H9 (cell line): ENCODE data around the gene CCDC149. TPM values are rescaled to one million over a fixed set of nuclear protein-coding genes. Genes with fewer than 3 reads are reported as not detected.

Experiments used
- DNase-seq: peaks from one replicate; pipeline ENCODE4 v3.0.0-alpha.2; 2017
- H2AFZ ChIP-seq: one replicate; pipeline ENCODE4 v1.6.1; 2013; ENCODE audit warnings: mild to moderate bottlenecking, low read length, control low read depth, moderate library complexity
- H2AK5ac ChIP-seq: 2 replicates; pipeline ENCODE4 v1.6.1; 2013; ENCODE audit warnings: low read length, control low read depth, mixed read lengths; ENCODE audit not compliant: insufficient read length
- H2BK120ac ChIP-seq: one replicate; pipeline ENCODE4 v1.6.1; 2013; ENCODE audit warnings: low read depth, mild to moderate bottlenecking, low read length, control low read depth, inconsistent platforms; ENCODE audit not compliant: poor library complexity, severe bottlenecking
- H2BK12ac ChIP-seq: 2 replicates; pipeline ENCODE4 v1.6.1; 2013; ENCODE audit warnings: low read length, control low read depth, mixed read lengths, low read depth; ENCODE audit not compliant: insufficient read length
- H2BK15ac ChIP-seq: 2 replicates; pipeline ENCODE4 v1.6.1; 2013; ENCODE audit warnings: low read depth, low read length, control low read depth
- H2BK20ac ChIP-seq: one replicate; pipeline ENCODE4 v1.6.1; 2013; ENCODE audit warnings: low read depth, mild to moderate bottlenecking, low read length, control low read depth, inconsistent platforms; ENCODE audit not compliant: poor library complexity, severe bottlenecking
- H2BK5ac ChIP-seq: 2 replicates; pipeline ENCODE4 v1.6.1; 2013; ENCODE audit warnings: low read length, control low read depth, mixed read lengths; ENCODE audit not compliant: insufficient read length
- H3K14ac ChIP-seq: 2 replicates; pipeline ENCODE4 v1.6.1; 2013; ENCODE audit warnings: low read length, control low read depth; ENCODE audit not compliant: insufficient read depth
- H3K18ac ChIP-seq: 2 replicates; pipeline ENCODE4 v1.6.1; 2013; ENCODE audit warnings: low read depth, mild to moderate bottlenecking, mixed read lengths, low read length, control low read depth; ENCODE audit not compliant: insufficient read length
- H3K23ac ChIP-seq: 2 replicates; pipeline ENCODE4 v1.6.1; 2013; ENCODE audit warnings: low read length, control low read depth, mixed read lengths, low read depth; ENCODE audit not compliant: insufficient read length
- H3K23me2 ChIP-seq: 2 replicates; pipeline ENCODE4 v1.6.1; 2013; ENCODE audit warnings: low read depth, mild to moderate bottlenecking, mixed read lengths, low read length, control low read depth; ENCODE audit not compliant: insufficient read length, poor library complexity, severe bottlenecking
- H3K27ac ChIP-seq: 2 replicates; pipeline ENCODE4 v1.5.1; 2013; ENCODE audit warnings: low read length, control low read depth, mixed read lengths, low read depth; ENCODE audit not compliant: insufficient read length
- H3K27me3 ChIP-seq: 2 replicates; pipeline ENCODE4 v1.6.1; 2013; ENCODE audit warnings: low read length, control low read depth, inconsistent platforms; ENCODE audit not compliant: insufficient read depth
- H3K4ac ChIP-seq: 2 replicates; pipeline ENCODE4 v1.6.1; 2013; ENCODE audit warnings: low read depth, mild to moderate bottlenecking, control low read depth, inconsistent platforms, low read length, moderate library complexity
- H3K4me1 ChIP-seq: 2 replicates; pipeline ENCODE4 v1.6.1; 2013; ENCODE audit warnings: low read length, control low read depth, inconsistent platforms; ENCODE audit not compliant: insufficient read depth
- H3K4me2 ChIP-seq: 2 replicates; pipeline ENCODE4 v1.6.1; 2013; ENCODE audit warnings: low read length, control low read depth, mixed read lengths; ENCODE audit not compliant: insufficient read length, insufficient read depth
- H3K56ac ChIP-seq: 2 replicates; pipeline ENCODE4 v1.6.1; 2013; ENCODE audit warnings: low read depth, mild to moderate bottlenecking, mixed read lengths, low read length, control low read depth; ENCODE audit not compliant: insufficient read length
- H3K79me1 ChIP-seq: 2 replicates; pipeline ENCODE4 v1.6.1; 2013; ENCODE audit warnings: low read depth, mild to moderate bottlenecking, moderate library complexity, low read length, control low read depth, inconsistent platforms; ENCODE audit not compliant: insufficient read depth, poor library complexity, severe bottlenecking
- H3K79me2 ChIP-seq: 2 replicates; pipeline ENCODE4 v1.6.1; 2013; ENCODE audit warnings: low read length, control low read depth, inconsistent platforms; ENCODE audit not compliant: insufficient read depth
- H3K9ac ChIP-seq: 2 replicates; pipeline ENCODE4 v1.6.1; 2013; ENCODE audit warnings: low read length, control low read depth, mixed read lengths; ENCODE audit not compliant: insufficient read length; ENCODE audit errors: extremely low read depth
- H3K9me3 ChIP-seq: one replicate; pipeline ENCODE4 v1.6.1; 2013; ENCODE audit warnings: low read depth, low read length, inconsistent platforms; ENCODE audit not compliant: control insufficient read depth
- H3T11ph ChIP-seq: one replicate; pipeline ENCODE4 v1.6.1; 2013; ENCODE audit warnings: mild to moderate bottlenecking, low read length, control low read depth, inconsistent platforms
- H4K20me1 ChIP-seq: one replicate; pipeline ENCODE4 v1.6.1; 2013; ENCODE audit not compliant: control insufficient read depth, insufficient read length, insufficient read depth
- H4K5ac ChIP-seq: 2 replicates; pipeline ENCODE4 v1.6.1; 2013; ENCODE audit warnings: low read depth, mild to moderate bottlenecking, mixed read lengths, low read length, control low read depth; ENCODE audit not compliant: insufficient read length
- H4K8ac ChIP-seq: replicated peaks from 2 replicates; pipeline ENCODE4 v1.6.1; 2013; ENCODE audit warnings: low read length, control low read depth, mixed read lengths, low read depth; ENCODE audit not compliant: insufficient read length
- H4K91ac ChIP-seq: 2 replicates; pipeline ENCODE4 v1.6.1; 2013; ENCODE audit warnings: low read depth, mild to moderate bottlenecking, moderate library complexity, mixed read lengths, low read length, control low read depth; ENCODE audit not compliant: insufficient read length
- H3K27ac Mint-ChIP-seq, 3 experiments: 2 replicates in 2 of 3; 3 replicates in 1 of 3; pipeline ENCODE4 v1.8.0; 2020 to 2021; ENCODE audit warnings: mixed read lengths in 3 of 3, mild to moderate bottlenecking in 1 of 3, moderate library complexity in 1 of 3
- H3K27me3 Mint-ChIP-seq: 2 replicates; pipeline ENCODE4 v1.8.0; 2021; ENCODE audit warnings: low read depth, mild to moderate bottlenecking, moderate library complexity, mixed read lengths
- H3K36me3 Mint-ChIP-seq, 3 experiments: 2 replicates in 2 of 3; 3 replicates in 1 of 3; pipeline ENCODE4 v1.8.0; 2020 to 2021; ENCODE audit warnings: low read depth in 3 of 3, mixed read lengths in 3 of 3; ENCODE audit not compliant: insufficient read depth in 1 of 3
- H3K4me1 Mint-ChIP-seq, 2 experiments: 2 replicates each; pipeline ENCODE4 v1.8.0; 2020; ENCODE audit warnings: mixed read lengths in 2 of 2
- H3K4me3 Mint-ChIP-seq, 2 experiments: 2 replicates in 1 of 2; 3 replicates in 1 of 2; pipeline ENCODE4 v1.8.0; 2020 to 2021; ENCODE audit warnings: mild to moderate bottlenecking in 2 of 2, mixed read lengths in 2 of 2, moderate library complexity in 1 of 2
- H3K9me3 Mint-ChIP-seq, 2 experiments: 2 replicates in 1 of 2; 3 replicates in 1 of 2; pipeline ENCODE4 v1.8.0; 2020; ENCODE audit warnings: mild to moderate bottlenecking in 2 of 2, mixed read lengths in 2 of 2, moderate library complexity in 1 of 2
- WGBS: extraction: QIAGEN DNeasy Blood & Tissue Kit; methylation state at CpG from one replicate; pipeline ENCODE4 v1.1.7; 2013; ENCODE audit warnings: missing lambda C conversion rate, low lambda C conversion rate, mixed read lengths; ENCODE audit not compliant: insufficient read length; ENCODE audit errors: extremely low coverage; 5-methylcytosine and 5-hydroxymethylcytosine counted together
- total RNA-seq: library from RNA; stranded (reverse); gene quantifications from 2 replicates; pipeline ENCODE4 v1.2.1, GENCODE V29; 2021
- TF ChIP-seq, protein P1 (sequence below): fragments of 200-600 bp; sonication (generic); conservative IDR thresholded peaks from 3 replicates; pipeline ENCODE4 v1.8.0; 2021; ENCODE audit warnings: antibody characterized with exemption, mild to moderate bottlenecking

CCDC149 gene
- total RNA-seq, 1 experiment from 2014 or later, result 4.5 TPM

DNA sequence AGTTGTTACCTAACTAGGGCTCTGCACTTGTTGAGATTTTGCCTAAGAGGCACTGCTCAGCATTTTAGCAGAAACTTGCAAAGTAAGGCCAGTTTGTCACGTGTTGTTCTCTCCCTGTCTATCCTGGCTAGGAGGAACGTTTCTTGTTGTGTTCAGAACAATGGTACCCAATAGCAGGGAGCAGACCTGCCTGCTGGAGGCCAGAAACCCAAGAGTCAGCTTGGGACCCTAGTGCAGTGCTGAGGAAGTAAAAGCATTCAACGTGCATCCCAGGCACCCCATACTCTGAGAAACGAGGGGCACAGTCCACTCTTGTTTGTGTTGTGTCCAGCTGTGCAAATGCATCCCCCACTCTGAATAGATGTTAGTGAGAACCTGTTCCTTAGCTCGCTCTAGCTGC lies 75.1 kb downstream of the CCDC149 start:
- Histone ChIP-seq H2BK12ac (no peak overlapping the region), H3K27me3 (no peaks in the 10 kb centered on the region), H3T11ph (no peak overlapping the region), H3K9me3 (no peaks in the 10 kb centered on the region), H3K23ac (no peak overlapping the region), H2BK20ac (no peak overlapping the region), H4K91ac (no peak overlapping the region), H3K56ac (no peak overlapping the region), H3K79me1 (no peaks in the 10 kb centered on the region), H2BK15ac (no peak overlapping the region), H3K14ac (no peak overlapping the region), H3K27ac (no peak overlapping the region), H3K79me2 (no peaks in the 10 kb centered on the region), H4K8ac (no peak overlapping the region), H4K5ac (no peak overlapping the region), H3K4ac (no peak overlapping the region), H3K4me1 (no peaks in the 10 kb centered on the region), H3K23me2 (no peaks in the 10 kb centered on the region), H2BK5ac (no peak overlapping the region), H3K4me2 (no peak overlapping the region), H4K20me1 (no peaks in the 10 kb centered on the region), H3K9ac (no peak overlapping the region), H2AFZ (no peak overlapping the region), H2BK120ac (no peak overlapping the region), H3K18ac (no peak overlapping the region), H2AK5ac (no peak overlapping the region)
- TF ChIP-seq, protein P1, sequence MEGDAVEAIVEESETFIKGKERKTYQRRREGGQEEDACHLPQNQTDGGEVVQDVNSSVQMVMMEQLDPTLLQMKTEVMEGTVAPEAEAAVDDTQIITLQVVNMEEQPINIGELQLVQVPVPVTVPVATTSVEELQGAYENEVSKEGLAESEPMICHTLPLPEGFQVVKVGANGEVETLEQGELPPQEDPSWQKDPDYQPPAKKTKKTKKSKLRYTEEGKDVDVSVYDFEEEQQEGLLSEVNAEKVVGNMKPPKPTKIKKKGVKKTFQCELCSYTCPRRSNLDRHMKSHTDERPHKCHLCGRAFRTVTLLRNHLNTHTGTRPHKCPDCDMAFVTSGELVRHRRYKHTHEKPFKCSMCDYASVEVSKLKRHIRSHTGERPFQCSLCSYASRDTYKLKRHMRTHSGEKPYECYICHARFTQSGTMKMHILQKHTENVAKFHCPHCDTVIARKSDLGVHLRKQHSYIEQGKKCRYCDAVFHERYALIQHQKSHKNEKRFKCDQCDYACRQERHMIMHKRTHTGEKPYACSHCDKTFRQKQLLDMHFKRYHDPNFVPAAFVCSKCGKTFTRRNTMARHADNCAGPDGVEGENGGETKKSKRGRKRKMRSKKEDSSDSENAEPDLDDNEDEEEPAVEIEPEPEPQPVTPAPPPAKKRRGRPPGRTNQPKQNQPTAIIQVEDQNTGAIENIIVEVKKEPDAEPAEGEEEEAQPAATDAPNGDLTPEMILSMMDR, result no peak
- no peak overlapping the region for H3K4me3 Mint-ChIP-seq
- DNase-seq, result no peak
- no CpG with 5 or more reads among the region's 5 CpGs for WGBS
- H3K27ac Mint-ChIP-seq, result no peak overlapping the region
- H3K36me3 Mint-ChIP-seq, result no peaks in the 10 kb centered on the region
- H3K9me3 Mint-ChIP-seq, result no peaks in the 10 kb centered on the region
- no peaks in the 10 kb centered on the region for H3K4me1 Mint-ChIP-seq
- no peaks in the 10 kb centered on the region for H3K27me3 Mint-ChIP-seq
